ENCODE results near the gene RNF157. TPM values are rescaled to one million over a fixed set of nuclear protein-coding genes. Genes with fewer than 3 reads are reported as not detected.

The RNF157 gene
- total RNA-seq, 6 donors from 2014 or later: 1.1 to 14.7 (median 2.5) TPM

DNA sequence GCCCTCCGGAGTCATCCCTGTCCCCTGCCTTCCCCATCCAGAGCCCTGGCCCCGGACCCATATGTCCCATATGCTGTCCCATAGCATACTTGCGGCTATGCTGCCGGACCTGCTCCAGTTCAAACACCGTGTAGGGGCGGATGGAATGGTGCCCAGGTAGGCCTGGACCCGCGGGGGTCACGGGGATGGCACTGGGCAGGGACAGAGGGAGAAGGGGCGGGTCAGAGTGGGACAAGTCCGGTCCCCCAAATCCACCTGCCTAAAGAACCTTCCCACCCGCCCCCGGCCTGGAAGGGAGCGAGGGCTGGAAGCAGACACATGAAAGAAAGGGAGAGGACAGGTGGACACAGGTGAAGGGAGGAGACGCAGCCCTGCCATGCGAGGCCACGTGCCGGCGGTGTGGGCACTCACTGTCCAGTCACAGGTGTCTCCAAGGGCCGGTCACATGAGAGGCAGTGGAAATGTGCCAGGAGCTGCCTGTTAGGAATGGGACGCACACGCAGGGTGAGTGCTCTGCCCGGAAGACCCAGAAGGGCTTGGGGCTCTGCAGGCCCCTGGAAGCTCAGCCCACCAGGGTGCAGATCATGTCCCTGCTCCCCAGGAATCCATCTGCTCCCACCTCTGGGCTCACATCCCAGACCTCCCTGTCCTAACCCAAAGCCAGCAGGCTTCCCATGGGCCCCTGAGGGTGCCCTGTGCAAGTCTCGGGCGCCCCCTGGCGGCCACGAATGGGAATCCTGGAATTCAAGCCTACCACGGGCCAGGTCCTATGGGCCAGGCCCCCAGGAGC lies 38.9 kb upstream of the RNF157 start:
- TF ChIP-seq, protein P1, sequence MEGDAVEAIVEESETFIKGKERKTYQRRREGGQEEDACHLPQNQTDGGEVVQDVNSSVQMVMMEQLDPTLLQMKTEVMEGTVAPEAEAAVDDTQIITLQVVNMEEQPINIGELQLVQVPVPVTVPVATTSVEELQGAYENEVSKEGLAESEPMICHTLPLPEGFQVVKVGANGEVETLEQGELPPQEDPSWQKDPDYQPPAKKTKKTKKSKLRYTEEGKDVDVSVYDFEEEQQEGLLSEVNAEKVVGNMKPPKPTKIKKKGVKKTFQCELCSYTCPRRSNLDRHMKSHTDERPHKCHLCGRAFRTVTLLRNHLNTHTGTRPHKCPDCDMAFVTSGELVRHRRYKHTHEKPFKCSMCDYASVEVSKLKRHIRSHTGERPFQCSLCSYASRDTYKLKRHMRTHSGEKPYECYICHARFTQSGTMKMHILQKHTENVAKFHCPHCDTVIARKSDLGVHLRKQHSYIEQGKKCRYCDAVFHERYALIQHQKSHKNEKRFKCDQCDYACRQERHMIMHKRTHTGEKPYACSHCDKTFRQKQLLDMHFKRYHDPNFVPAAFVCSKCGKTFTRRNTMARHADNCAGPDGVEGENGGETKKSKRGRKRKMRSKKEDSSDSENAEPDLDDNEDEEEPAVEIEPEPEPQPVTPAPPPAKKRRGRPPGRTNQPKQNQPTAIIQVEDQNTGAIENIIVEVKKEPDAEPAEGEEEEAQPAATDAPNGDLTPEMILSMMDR (IDR thresholded peaks at IDR 0.05): peak; percentile 93 to 97 (median 96)
- no peak for TF ChIP-seq POLR2AphosphoS5 (IDR thresholded peaks at IDR 0.05)
- Histone ChIP-seq H3K36me3 (peaks cover 0 to 3% (median 0%) of the 10 kb centered on the region in 4 donors), H3K4me3 (no peak overlapping the region), H3K9me3 (no peaks in the 10 kb centered on the region), H3K27ac (peak overlapping the region in 1 of 4 donors; percentile 5), H3K27me3 (no peaks in the 10 kb centered on the region), H3K4me1 (peaks cover 9 to 19% (median 12%) of the 10 kb centered on the region in 4 donors)
- 69% methylated on average over 18 to 23 of the region's 28 CpGs for WGBS, 2 donors
- peak; percentile 93 for DNase-seq
- peak; percentile 87 to 91 for ATAC-seq (ENCODE audit: low FRiP score in 2 of 2)

DNA sequence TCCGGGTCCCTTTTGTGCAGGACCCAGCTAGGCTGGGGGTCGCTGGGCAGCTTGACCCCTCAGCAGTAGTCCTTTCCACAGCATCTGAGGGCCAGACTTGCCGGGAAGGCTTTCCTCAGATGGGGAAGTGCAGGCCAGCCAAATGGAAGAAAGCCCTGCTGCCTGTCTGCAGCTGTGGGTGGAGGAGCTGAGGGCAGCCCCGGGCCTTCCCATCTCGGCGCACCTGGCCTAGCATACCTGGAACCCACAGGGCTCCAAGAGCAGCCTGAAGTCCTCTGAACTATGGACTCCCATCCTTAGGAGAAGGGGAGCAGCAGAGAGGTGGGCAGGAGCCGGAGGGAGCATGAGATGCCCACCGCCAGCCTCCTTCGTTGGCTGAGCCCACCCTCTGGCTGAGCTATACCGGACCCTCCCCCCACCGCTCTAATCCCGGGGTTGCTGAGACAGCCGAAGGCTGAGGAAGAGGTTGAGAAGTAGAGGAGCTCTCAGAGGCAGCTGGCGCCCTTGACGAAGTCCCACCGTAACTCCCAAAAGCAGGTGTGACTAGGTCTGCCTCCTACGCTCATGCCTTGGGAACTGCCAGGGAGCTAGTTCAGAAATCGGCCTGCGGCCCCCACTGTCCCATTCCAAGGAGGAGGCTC lies 38.1 kb upstream of the RNF157 start:
- WGBS, 2 donors: 90 to 92% methylated on average over 11 to 15 of the region's 19 CpGs
- TF ChIP-seq POLR2A (IDR thresholded peaks at IDR 0.05) (no peak), POLR2AphosphoS5 (IDR thresholded peaks at IDR 0.05) (no peak), EP300 (IDR thresholded peaks at IDR 0.05) (no peak)
- TF ChIP-seq, protein P1 (IDR thresholded peaks at IDR 0.05): no peak
- no peak for DNase-seq
- ATAC-seq (ENCODE audit: low FRiP score in 2 of 2): no peak
- Histone ChIP-seq H3K4me3 (no peak overlapping the region), H3K27ac (peak overlapping the region in 1 of 4 donors; percentile 5), H3K9me3 (no peaks in the 10 kb centered on the region), H3K36me3 (peaks cover 0 to 3% (median 0%) of the 10 kb centered on the region in 4 donors), H3K4me1 (peaks cover 16 to 26% (median 20%) of the 10 kb centered on the region in 4 donors), H3K27me3 (no peaks in the 10 kb centered on the region)

DNA sequence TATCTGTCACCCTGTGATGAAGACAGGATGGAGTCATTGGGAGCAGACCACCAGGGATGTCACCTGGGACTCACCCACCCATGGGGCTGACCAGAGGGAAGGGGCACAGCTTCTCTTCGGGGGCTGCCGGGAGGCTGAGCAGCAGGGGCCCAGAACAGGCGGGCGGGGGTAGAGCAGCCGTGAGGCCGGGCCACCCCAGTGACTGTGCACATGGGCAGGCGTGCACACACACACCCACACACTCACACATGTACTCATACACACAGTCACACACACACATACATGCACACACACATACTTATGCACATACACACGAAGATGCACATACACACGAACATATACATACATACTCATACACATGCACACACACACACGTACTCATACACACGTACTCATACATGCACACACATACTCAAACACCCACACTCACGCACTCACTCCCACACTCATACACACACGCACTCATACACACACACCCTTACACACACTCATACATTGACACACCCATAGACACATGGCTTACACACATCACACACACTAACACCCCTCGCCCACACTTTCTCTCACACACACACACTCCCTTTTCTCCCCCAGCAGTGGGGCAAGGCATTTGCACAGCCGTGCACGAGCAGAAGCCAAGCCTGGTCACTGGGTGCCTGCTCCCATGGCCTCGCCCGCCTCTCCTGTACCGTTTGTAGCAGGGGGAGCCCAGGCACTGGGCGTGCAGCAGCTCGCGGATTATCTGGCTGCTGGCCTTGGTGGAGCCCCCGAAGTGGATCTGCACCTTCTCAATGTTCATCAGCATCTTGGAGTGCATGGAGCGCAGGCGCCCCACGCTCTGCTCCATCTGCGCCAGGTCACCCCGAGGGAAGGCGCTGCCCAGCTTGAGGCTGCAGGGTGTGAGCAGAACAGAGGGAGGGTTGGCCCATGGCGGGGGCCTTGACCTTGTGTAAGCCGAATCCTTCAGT lies 37.3 kb upstream of the RNF157 start:
- ATAC-seq (ENCODE audit: low FRiP score in 2 of 2): no peak
- Histone ChIP-seq H3K9me3 (no peaks in the 10 kb centered on the region), H3K27ac (no peak overlapping the region), H3K36me3 (peaks cover 0 to 2% (median 0%) of the 10 kb centered on the region in 4 donors), H3K27me3 (no peaks in the 10 kb centered on the region), H3K4me3 (no peak overlapping the region), H3K4me1 (peaks cover 23 to 34% (median 26%) of the 10 kb centered on the region in 4 donors)
- WGBS, 2 donors: 92 to 94% methylated on average over 19 to 29 of the region's 31 CpGs
- DNase-seq: peak in 1 of 2 donors; percentile 74
- TF ChIP-seq POLR2A (IDR thresholded peaks at IDR 0.05) (no peak), EP300 (IDR thresholded peaks at IDR 0.05) (no peak), POLR2AphosphoS5 (IDR thresholded peaks at IDR 0.05) (no peak)
- TF ChIP-seq, protein P1 (IDR thresholded peaks at IDR 0.05): no peak

DNA sequence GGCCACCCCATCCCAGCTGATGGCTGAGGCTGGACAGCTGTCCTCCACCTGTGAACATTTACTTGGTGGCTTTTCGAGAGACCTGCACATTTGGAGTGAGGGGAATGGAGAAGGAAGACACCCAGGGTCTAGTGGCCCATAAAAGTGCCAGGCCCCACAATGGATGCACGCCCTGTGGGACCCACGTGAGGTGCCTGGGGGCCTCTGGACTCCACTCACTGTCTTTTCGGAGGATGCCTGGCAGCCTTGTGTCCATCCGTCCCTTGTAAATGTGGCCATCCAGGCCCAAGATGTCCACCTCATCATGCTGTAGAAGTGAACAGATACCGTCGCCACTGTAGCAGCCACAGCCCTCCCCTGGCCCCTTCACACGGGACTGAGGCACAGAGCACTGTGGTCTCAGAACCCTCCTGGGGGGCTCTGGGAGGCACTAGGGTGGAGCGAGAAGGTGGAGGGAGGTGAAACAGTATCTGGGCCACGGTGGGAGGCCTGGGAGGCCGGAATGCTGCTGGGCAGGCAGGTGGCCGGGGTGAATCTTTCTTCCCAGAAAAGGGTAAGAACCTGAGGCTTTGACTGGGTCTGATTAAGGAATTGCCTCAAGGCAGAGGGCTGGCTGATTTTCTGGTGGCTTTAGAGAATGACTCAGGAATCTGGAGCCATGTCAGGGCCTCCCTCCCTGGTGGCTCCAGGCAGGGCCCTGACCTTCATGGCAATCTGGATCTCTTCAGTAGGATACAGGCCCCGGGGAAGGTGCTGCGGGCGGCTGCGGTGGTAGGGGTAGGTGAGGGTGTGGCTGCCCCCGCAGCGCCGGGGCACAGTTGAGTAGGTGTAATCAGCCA lies 36.4 kb upstream of the RNF157 start:
- WGBS, 2 donors: 94 to 96% methylated on average over 12 to 19 of the region's 19 CpGs
- H3K4me3 ChIP-seq: no peak overlapping the region
- peaks cover 32 to 43% (median 35%) of the 10 kb centered on the region in 4 donors for H3K4me1 ChIP-seq
- ATAC-seq (ENCODE audit: low FRiP score in 2 of 2): no peak
- no peaks in the 10 kb centered on the region for H3K9me3 ChIP-seq
- H3K27ac ChIP-seq: no peak overlapping the region
- TF ChIP-seq, protein P1 (IDR thresholded peaks at IDR 0.05): no peak
- TF ChIP-seq POLR2A (IDR thresholded peaks at IDR 0.05) (no peak), POLR2AphosphoS5 (IDR thresholded peaks at IDR 0.05) (no peak), EP300 (IDR thresholded peaks at IDR 0.05) (no peak)
- DNase-seq: peak in 1 of 2 donors; percentile 68
- no peaks in the 10 kb centered on the region for H3K36me3 ChIP-seq
- no peaks in the 10 kb centered on the region for H3K27me3 ChIP-seq
